ENCODE results near the gene CBX4. TPM values are rescaled to one million over a fixed set of nuclear protein-coding genes. Genes with fewer than 3 reads are reported as not detected.

CBX4 gene
- total and polyA plus RNA-seq, 2 of the 13 experiments (the other 11 are each of a cell fraction or from before 2014, with no cell fraction given): 25.8 to 50.8 TPM

DNA sequence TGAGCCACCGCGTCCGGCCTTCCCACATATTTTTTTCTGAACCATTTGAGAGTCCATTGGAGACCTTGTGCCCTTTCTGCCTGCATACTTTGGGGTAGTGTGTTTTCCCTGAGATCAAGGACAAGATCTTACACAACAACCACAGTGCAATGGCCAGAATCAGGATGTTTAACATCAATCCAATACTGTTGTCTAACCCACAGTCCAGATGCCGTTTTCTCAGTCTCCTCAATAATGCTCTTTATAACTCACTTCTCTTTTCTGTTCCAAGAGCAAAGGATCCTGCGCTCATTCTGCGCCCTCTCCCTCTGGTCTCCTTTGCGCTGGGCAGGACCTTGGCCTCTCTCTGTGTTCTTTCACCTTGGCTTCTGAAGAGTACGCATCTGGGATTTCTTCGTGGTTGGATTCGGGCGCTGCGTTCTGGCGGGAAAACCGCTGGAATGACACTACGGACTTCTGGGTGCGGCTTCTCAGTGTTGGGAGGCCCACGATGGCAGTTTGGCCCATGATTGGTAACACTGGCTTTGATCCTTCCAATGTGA, 16.6 kb downstream of the CBX4 start (continued):
- 0 out of 2 replicates have a peak, but pooled peaks have one; percentile 28 for TF ChIP-seq ZNF337 (CRISPR knock-in tag; IDR thresholded peaks at IDR 0.05; ENCODE audit: borderline replicate concordance, low read depth)
- TF ChIP-seq, protein P1, sequence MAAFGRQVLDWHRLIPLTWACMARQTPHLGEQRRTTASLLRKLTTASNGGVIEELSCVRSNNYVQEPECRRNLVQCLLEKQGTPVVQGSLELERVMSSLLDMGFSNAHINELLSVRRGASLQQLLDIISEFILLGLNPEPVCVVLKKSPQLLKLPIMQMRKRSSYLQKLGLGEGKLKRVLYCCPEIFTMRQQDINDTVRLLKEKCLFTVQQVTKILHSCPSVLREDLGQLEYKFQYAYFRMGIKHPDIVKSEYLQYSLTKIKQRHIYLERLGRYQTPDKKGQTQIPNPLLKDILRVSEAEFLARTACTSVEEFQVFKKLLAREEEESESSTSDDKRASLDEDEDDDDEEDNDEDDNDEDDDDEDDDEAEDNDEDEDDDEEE (CRISPR knock-in tag; IDR thresholded peaks at IDR 0.05): peak; percentile 39; the same call in 1 of the 2 replicates
- TF ChIP-seq RBM39 (IDR thresholded peaks at IDR 0.05; ENCODE audit: low read depth, low read length, poor library complexity, severe bottlenecking): no peak
- no peak for TF ChIP-seq ZNF839 (CRISPR knock-in tag; IDR thresholded peaks at IDR 0.05; ENCODE audit: borderline replicate concordance)
- no peak for TF ChIP-seq ZNF674 (CRISPR knock-in tag; IDR thresholded peaks at IDR 0.05; ENCODE audit: low read depth)
- no peak for TF ChIP-seq GABPA (IDR thresholded peaks at IDR 0.05; ENCODE audit: low read depth, low read length)
- peak; percentile 40; the same call in 1 of the 2 replicates for TF ChIP-seq GABPA (CRISPR knock-in tag; IDR thresholded peaks at IDR 0.05; ENCODE audit: low read depth)
- peak; percentile 76 for TF ChIP-seq CREM (IDR thresholded peaks at IDR 0.05)
- TF ChIP-seq CREM (CRISPR knock-in tag; IDR thresholded peaks at IDR 0.05): no peak
- TF ChIP-seq, protein P2, sequence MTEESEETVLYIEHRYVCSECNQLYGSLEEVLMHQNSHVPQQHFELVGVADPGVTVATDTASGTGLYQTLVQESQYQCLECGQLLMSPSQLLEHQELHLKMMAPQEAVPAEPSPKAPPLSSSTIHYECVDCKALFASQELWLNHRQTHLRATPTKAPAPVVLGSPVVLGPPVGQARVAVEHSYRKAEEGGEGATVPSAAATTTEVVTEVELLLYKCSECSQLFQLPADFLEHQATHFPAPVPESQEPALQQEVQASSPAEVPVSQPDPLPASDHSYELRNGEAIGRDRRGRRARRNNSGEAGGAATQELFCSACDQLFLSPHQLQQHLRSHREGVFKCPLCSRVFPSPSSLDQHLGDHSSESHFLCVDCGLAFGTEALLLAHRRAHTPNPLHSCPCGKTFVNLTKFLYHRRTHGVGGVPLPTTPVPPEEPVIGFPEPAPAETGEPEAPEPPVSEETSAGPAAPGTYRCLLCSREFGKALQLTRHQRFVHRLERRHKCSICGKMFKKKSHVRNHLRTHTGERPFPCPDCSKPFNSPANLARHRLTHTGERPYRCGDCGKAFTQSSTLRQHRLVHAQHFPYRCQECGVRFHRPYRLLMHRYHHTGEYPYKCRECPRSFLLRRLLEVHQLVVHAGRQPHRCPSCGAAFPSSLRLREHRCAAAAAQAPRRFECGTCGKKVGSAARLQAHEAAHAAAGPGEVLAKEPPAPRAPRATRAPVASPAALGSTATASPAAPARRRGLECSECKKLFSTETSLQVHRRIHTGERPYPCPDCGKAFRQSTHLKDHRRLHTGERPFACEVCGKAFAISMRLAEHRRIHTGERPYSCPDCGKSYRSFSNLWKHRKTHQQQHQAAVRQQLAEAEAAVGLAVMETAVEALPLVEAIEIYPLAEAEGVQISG (CRISPR knock-in tag; IDR thresholded peaks at IDR 0.05): peak; percentile 62; the same call in 1 of the 2 replicates
- TF ChIP-seq PAF1 (CRISPR knock-in tag; IDR thresholded peaks at IDR 0.05): no peak
- TF ChIP-seq, protein P3, sequence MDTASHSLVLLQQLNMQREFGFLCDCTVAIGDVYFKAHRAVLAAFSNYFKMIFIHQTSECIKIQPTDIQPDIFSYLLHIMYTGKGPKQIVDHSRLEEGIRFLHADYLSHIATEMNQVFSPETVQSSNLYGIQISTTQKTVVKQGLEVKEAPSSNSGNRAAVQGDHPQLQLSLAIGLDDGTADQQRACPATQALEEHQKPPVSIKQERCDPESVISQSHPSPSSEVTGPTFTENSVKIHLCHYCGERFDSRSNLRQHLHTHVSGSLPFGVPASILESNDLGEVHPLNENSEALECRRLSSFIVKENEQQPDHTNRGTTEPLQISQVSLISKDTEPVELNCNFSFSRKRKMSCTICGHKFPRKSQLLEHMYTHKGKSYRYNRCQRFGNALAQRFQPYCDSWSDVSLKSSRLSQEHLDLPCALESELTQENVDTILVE (CRISPR knock-in tag; IDR thresholded peaks at IDR 0.05): peak; percentile 92
- TF ChIP-seq NFE2L1 (CRISPR knock-in tag; IDR thresholded peaks at IDR 0.05; ENCODE audit: borderline replicate concordance): no peak
- TF ChIP-seq PCBP2 (optimal IDR thresholded peaks at IDR 0.05; ENCODE audit: low read depth, low read length, poor library complexity, severe bottlenecking): no peak
- no peak for TF ChIP-seq ZNF33A (CRISPR knock-in tag; IDR thresholded peaks at IDR 0.05; ENCODE audit: borderline replicate concordance)
- TF ChIP-seq ZNF484 (CRISPR knock-in tag; IDR thresholded peaks at IDR 0.05; ENCODE audit: borderline replicate concordance, low read depth): no peak
- TF ChIP-seq REPIN1 (CRISPR knock-in tag; IDR thresholded peaks at IDR 0.05; ENCODE audit: borderline replicate concordance, low read depth): peak; percentile 54; the same call in 1 of the 2 replicates
- TF ChIP-seq ZNF761 (CRISPR knock-in tag; conservative IDR thresholded peaks at IDR 0.05): 0 out of 2 replicates have a peak, but pooled peaks have one; percentile 19
- no peak for TF ChIP-seq LCORL (IDR thresholded peaks at IDR 0.05)
- peak; percentile 98 for TF ChIP-seq LCORL (CRISPR knock-in tag; IDR thresholded peaks at IDR 0.05)
- TF ChIP-seq CHD4 (IDR thresholded peaks at IDR 0.05; ENCODE audit: borderline replicate concordance, low read length): no peak
- peak; percentile 91; the same call in 1 of the 2 replicates for TF ChIP-seq ZMYM3 (CRISPR knock-in tag; IDR thresholded peaks at IDR 0.05)
- 0 out of 2 replicates have a peak, but pooled peaks have one; percentile 50 for TF ChIP-seq TOE1 (CRISPR knock-in tag; IDR thresholded peaks at IDR 0.05)
- TF ChIP-seq SMAD9 (CRISPR knock-in tag; IDR thresholded peaks at IDR 0.05): no peak; the same call in 1 of the 2 replicates
- TF ChIP-seq ZKSCAN1 (IDR thresholded peaks at IDR 0.05; ENCODE audit: low read length): no peak
- TF ChIP-seq FOSL2 (CRISPR knock-in tag; IDR thresholded peaks at IDR 0.05): peak; percentile 59
